Activated CD8-positive, alpha-beta memory T cell treated with anti-CD3 and anti-CD28 coated beads, Interleukin-2, amount 50 U/mL, for 4 hours (primary cell): ENCODE results near the gene MYH14.

Experiments used
- DNase-seq: peaks from one replicate; pipeline ENCODE4 v3.0.0-alpha.2; 2020

The MYH14 gene

DNA sequence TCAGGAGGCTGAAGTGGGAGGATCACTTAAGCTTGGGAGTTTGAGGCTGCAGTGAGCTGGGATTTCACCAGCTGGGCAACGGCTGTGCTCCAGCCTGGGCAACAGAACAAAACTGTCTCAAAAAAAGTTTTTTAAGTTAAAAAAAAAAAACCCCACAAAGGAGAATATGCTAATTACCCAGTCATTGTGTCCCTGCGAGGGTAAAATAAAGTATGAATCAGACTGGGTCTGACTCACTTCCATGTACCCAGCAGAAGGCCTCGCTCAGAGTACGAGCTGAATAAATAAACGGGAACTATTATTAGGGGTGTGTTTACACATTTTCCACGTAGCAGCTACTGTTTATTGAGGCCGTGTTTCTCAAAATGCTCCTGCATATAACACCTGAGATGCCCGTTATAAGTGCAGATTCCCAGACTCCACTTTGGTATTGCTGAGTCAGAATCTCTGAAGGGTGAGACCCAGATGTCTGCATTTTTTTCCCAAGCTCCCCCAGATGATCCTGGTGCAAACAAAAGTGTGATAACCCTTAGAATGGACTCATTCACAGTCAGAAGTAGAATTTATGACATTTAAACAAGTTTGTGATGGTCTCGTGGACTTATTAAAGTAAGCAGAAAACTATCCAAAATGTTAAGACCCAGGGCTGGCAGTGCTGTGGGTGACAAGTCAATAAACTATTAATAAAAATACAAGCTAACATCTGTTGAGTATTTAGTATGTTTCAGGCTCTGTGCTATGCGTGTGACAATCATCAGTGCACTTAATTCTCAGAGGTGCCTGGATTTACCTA, 97.6 kb downstream of the MYH14 start:
- DNase-seq: no peak

DNA sequence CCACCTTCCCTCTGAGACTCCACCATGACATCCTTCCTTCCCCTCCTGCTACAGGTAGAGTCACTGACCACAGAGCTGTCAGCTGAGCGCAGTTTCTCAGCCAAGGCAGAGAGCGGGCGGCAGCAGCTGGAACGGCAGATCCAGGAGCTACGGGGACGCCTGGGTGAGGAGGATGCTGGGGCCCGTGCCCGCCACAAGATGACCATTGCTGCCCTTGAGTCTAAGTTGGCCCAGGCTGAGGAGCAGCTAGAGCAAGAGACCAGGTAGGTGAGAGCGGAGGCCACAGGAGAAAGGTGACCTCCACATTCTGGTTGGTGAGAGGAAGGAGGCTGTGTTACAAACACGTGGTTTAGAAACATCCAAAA, 98.2 kb downstream of the MYH14 start:
- DNase-seq: no peak

- no peak for DNase-seq
Measured at GRCh38 chr19:50303558-50303957, 100.1 kb downstream of the MYH14 start.

DNA sequence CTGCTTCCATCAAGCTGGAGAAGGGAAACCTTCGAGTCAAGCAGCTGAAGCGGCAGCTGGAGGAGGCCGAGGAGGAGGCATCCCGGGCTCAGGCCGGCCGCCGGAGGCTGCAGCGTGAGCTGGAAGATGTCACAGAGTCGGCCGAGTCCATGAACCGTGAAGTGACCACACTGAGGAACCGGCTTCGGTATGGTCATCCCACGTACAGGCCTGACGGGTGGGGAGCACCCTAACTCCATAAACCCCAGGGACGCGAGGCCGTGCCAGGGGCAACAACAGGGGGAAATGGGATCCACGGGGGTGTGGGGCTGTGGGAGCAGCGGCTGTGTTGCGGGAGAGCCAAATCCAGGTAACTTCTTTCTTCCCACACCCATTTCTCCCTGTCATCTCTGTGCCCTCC, 105.6 kb downstream of the MYH14 start:
- DNase-seq: no peak

DNA sequence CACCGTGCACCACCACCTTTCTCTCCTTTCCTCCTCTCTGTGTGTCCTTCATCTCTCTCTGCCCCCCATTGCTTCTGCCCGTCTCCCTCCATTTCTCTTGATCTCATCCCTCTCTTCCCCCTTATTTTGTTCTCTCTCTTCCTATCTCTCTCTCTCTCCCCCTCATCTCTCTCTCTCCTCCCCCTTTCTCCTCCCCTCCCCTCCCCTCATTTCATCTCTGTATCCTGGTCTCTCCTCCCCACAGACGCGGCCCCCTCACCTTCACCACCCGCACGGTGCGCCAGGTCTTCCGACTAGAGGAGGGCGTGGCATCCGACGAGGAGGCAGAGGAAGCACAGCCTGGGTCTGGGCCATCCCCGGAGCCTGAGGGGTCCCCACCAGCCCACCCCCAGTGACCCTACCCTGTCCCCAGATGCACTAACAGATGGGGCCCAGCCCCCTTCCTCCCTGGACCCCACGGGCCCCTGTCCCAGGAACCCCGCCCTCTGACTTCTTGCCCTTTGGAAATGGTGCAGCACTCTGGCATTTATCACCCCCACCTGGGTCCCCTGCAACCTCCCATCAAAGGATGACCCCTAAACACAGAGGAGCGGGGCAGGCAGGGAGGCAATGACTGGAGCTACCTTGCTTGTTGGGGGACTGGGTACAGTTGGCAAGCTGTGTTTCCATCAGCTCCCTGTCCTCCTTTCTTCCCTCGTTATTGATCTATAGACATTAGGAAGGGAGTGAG, 106.1 kb downstream of the MYH14 start:
- DNase-seq: no peak

- DNase-seq: no peak
Measured at GRCh38 chr19:50310759-50311465, 107.5 kb downstream of the MYH14 start.

GRCh38 chr19:50311723-50312635, 108.6 kb downstream of the MYH14 start:
- DNase-seq: no peak

- no peak for DNase-seq
Measured at GRCh38 chr19:50312967-50313811, 109.8 kb downstream of the MYH14 start.

GRCh38 chr19:50313812-50314536, 110.6 kb downstream of the MYH14 start:
- DNase-seq: no peak

- no peak for DNase-seq
Measured at GRCh38 chr19:50314724-50315708, 111.6 kb downstream of the MYH14 start.

DNA sequence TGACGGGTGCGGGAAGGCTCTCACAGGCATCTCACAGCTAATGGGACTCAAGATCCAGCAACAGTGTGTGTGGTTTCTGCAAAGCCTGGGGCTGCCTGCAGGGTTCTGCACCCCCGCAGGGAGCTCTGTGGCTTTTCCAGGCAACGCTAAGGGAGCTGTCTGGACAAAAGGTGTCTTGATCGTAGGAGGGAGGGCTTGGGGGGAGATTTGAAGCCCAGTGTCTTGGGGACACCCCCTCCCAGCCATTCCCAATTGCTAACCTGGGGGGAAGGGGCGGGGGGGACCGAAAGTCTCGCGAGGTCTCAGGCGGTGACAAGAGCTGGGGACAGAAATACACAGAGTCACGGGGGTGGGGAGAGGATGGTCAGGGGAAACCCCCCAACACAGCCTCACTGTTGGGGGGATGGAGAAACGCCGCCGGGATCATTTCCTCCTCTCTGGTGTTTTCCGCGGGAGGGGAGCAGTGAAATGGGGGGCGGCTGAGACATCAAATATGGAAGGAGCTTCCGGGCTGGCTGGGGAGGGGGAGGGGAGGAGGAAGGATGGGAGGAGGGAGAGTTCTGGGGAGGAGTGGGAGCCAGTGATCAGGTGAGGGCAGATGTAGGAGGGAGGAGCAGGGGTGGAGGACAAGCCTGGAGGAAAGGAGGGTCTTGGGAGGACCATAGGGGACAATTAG, 112.5 kb downstream of the MYH14 start:
- DNase-seq: no peak

GRCh38 chr19:50317115-50317514, 113.7 kb downstream of the MYH14 start:
- DNase-seq: no peak

DNA sequence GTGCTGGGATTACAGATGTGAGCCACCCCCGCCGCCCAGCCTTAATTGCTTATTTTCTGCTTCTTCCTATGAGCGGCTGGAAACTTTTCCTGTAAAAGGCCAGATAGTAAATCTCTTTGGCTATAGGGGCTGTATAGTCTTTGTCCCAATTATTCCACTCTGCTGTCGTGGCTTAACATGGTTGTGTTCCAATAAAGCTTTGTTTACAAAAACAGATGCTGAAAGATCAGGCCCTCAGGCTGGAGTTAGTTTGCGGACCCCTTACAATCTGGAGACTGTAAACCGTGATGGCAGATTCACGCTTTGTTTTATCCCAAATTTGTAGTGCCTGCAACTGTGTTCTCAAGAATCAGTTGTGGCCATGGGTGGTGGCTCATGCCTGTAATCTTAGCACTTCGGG, 115.0 kb downstream of the MYH14 start:
- no peak for DNase-seq

DNA sequence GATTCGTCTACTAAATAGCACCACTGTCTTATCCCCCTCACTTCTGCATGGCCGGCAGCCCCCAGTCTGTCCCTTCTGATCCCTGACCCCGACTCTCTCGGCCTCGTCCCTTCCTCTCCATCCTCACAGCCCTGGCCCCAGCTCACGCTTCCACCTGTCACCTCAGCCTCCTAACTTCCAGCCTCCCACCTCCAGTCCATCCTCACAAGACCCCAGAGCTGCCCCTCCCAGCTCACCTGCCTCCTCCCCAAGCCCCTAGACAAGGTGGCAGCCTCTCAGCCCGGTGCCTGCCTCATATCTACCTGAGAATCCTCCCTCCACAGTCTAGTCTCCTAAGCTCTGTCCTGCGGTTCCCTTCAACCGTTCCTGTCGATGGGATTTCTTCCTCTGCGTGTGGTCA, 115.7 kb downstream of the MYH14 start:
- DNase-seq: no peak

DNA sequence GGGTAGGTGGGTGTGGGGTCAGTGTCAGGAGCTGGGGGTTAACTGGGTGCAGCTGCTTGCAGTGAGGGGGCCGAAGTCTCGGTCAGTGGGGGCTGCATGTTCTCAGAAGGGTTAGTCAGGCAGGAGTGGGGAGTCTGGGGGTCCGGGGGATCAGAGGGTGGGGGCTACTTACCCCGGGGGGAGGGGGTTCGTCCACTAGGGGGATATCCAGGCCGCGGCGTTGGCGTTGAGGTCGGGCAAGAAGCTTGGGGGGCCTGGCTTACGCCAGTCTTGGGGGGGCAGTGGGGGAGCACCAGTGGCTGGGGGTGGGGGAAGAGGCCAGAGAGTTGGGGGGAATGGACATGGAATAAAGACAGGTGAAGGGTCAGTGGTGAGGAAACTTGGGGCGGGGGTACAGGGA, 116.6 kb downstream of the MYH14 start:
- DNase-seq: no peak

DNA sequence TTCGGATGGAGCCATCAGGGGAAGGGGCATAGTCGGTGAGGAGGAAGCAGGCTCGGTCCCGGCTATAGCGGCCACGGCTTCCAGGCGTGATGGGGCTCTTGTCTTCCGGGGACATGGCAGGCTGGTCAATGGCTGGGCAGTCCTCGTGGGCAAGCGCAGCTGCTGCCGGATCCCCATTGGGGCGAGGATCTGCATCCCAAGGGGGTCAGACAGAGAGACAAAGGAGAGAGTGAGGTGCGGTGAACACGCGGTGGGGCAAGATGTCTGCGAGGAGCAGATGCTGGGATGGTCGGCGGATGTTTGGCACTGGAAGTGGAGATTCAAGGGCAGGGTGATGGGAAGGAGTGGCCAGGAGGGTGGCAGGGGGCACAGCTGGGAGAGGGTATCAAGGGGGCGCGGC, 117.2 kb downstream of the MYH14 start:
- DNase-seq: no peak

DNA sequence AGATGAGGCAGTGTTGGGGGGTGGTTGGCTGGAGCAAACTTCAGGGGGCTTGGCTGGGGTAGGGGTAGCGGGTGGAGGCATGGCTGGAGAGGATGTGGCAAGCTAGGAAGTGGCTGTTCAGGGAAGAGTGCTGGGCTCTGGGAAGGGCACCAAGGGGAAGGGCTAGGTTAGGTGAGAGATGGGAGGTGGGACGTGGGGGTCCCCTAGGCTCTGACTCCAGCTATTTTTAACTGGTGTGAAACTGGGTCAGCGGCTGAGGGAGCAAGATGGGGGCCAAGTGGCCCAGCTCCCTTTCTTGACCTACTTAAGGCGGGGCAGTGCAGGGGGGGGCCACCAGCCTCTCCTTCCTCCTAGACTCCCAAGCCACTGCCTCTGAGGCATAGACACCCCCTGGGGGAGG, 118.4 kb downstream of the MYH14 start:
- no peak for DNase-seq

- no peak for DNase-seq
Measured at GRCh38 chr19:50322234-50322633, 118.8 kb downstream of the MYH14 start.
